K562 (cell line): ENCODE results near the gene KCNJ4. TPM values are rescaled to one million over a fixed set of nuclear protein-coding genes. Genes with fewer than 3 reads are reported as not detected.

Experiments
- ATAC-seq: fragments of 200-7000 bp; cut with Tn5 transposase; 3 replicates; pipeline ENCODE4 v1.9.1; 2020; ENCODE audit warnings: moderate library complexity
- BruUV-seq: library from RNA; stranded (reverse); fragments of 400-500 nt; replicated peaks from 2 replicates; lab custom pipeline; 2021; lab: Mats Ljungman, UMichigan
- CTCF ChIA-PET: fragments of 300-600 bp; formaldehyde crosslinking; extraction: SDS; loops from one replicate; lab custom pipeline; 2021; ENCODE audit warnings: low intra/inter-chr PET ratio; lab: Yijun Ruan, JAX
- POLR2A ChIA-PET: fragments of 300-600, 350-650 bp; sonication (Branson Sonifier 250); formaldehyde crosslinking; extraction: SDS; loops from one replicate; lab custom pipeline; 2021; ENCODE audit warnings: antibody characterized with exemption, inconsistent platforms; lab: Yijun Ruan, JAX
- DNase-seq, 4 experiments: peaks; one replicate each; pipeline versions ENCODE4 v3.0.0 to v3.0.0-alpha.2; 2011 to 2018; ENCODE audit warnings: low spot score in 3 of 4, mixed read lengths in 3 of 4; ENCODE audit errors: extremely low read depth in 1 of 4
- FAIRE-seq: peaks from 2 replicates; lab custom pipeline; 2011; peaks lifted over from hg19 to GRCh38; lab: Jason Lieb, UNC
- H2AFZ ChIP-seq: 2 replicates; pipeline ENCODE4 v1.6.0; 2011; ENCODE audit warnings: low read depth, low read length, control low read depth, inconsistent platforms
- H3K27ac ChIP-seq: fragments of 200-600 bp; 3 replicates; pipeline ENCODE4 v1.8.0; 2011; ENCODE audit warnings: low read depth, mild to moderate bottlenecking, control low read depth, inconsistent platforms, low read length, moderate library complexity, mixed read lengths; ENCODE audit errors: extremely low read depth
- H3K27me3 ChIP-seq, 2 experiments: fragments of 300-600 bp in 1 of 2; 2 replicates in 1 of 2; 3 replicates in 1 of 2; pipeline versions ENCODE4 v1.6.0 to v1.8.0; 2011; ENCODE audit warnings: inconsistent platforms in 2 of 2, low read length in 2 of 2, mild to moderate bottlenecking in 1 of 2, mixed read lengths in 1 of 2, moderate library complexity in 1 of 2; ENCODE audit not compliant: control insufficient read depth in 2 of 2, insufficient read depth in 2 of 2
- H3K36me3 ChIP-seq: fragments of 300-600 bp; 3 replicates; pipeline ENCODE4 v1.8.0; 2011; ENCODE audit warnings: mild to moderate bottlenecking, low read length, inconsistent platforms; ENCODE audit not compliant: control insufficient read depth, insufficient read depth
- H3K4me1 ChIP-seq, 2 experiments: fragments of 200-600 bp in 1 of 2; replicated peaks in 1 of 2; 2 replicates in 1 of 2; 3 replicates in 1 of 2; pipeline versions ENCODE4 v1.5.1 to v1.8.0; 2011; ENCODE audit warnings: inconsistent platforms in 2 of 2, low read length in 2 of 2, mild to moderate bottlenecking in 1 of 2, mixed read lengths in 1 of 2, moderate library complexity in 1 of 2; ENCODE audit not compliant: control insufficient read depth in 2 of 2, insufficient read depth in 2 of 2
- H3K4me2 ChIP-seq: 2 replicates; pipeline ENCODE4 v1.6.1; 2011; ENCODE audit warnings: low read length, control low read depth, inconsistent platforms, mixed read lengths; ENCODE audit not compliant: insufficient read depth
- H3K4me3 ChIP-seq: fragments of 200-600 bp; sonication (generic), shearing (Covaris generic); 2 replicates; pipeline ENCODE4 v1.5.1; 2016; ENCODE audit warnings: control low read depth, inconsistent platforms
- H3K79me2 ChIP-seq: fragments of 200-600 bp; 3 replicates; pipeline ENCODE4 v1.8.0; 2011; ENCODE audit warnings: low read length, inconsistent platforms; ENCODE audit not compliant: control insufficient read depth, insufficient read depth
- H3K9ac ChIP-seq, 2 experiments: 2 replicates each; pipeline versions ENCODE4 v1.6.0 to v1.6.1; 2011; ENCODE audit warnings: low read depth in 2 of 2, low read length in 2 of 2, control low read depth in 1 of 2, inconsistent platforms in 1 of 2, mild to moderate bottlenecking in 1 of 2, mixed read lengths in 1 of 2; ENCODE audit not compliant: insufficient read depth in 1 of 2
- H3K9me1 ChIP-seq: one replicate; pipeline ENCODE4 v1.6.0; 2011; ENCODE audit warnings: inconsistent platforms, mild to moderate bottlenecking, low read length, moderate library complexity; ENCODE audit not compliant: control insufficient read depth, insufficient read depth
- H3K9me3 ChIP-seq: replicated peaks from 2 replicates; pipeline ENCODE4 v1.5.1; 2011; ENCODE audit warnings: low read depth, low read length, inconsistent platforms; ENCODE audit not compliant: control insufficient read depth, insufficient read depth
- H4K20me1 ChIP-seq: replicated peaks from 2 replicates; pipeline ENCODE4 v1.6.1; 2011; ENCODE audit warnings: low read length, inconsistent platforms, mixed read lengths; ENCODE audit not compliant: control insufficient read depth, insufficient read depth
- CBFA2T3 ChIP-seq: fragments of 450-650 bp; IDR thresholded peaks from 2 replicates; pipeline ENCODE4 v1.6.1; 2017
- ETV5 ChIP-seq: sonication (generic); formaldehyde crosslinking; IDR thresholded peaks from 2 replicates; pipeline ENCODE4 v1.4.0; 2020; ENCODE audit warnings: low read depth, mild to moderate bottlenecking, missing genetic modification reagents
- HMG20A ChIP-seq: fragments of 450-650 bp; formaldehyde crosslinking; conservative IDR thresholded peaks from 2 replicates; pipeline ENCODE4 v1.4.0; 2020; ENCODE audit warnings: mild to moderate bottlenecking, mixed read lengths
- PHF20 ChIP-seq: fragments of 450-650 bp; IDR thresholded peaks from 2 replicates; pipeline ENCODE4 v1.6.1; 2018; ENCODE audit not compliant: partially characterized antibody
- PRPF4 ChIP-seq: fragments of 200-400 bp; formaldehyde crosslinking; IDR thresholded peaks from one replicate; pipeline ENCODE4 v1.6.1; 2017; ENCODE audit warnings: low read length, low read depth, mild to moderate bottlenecking; ENCODE audit not compliant: insufficient read depth, poor library complexity, severe bottlenecking
- RBFOX2 ChIP-seq: fragments of 200-400 bp; formaldehyde crosslinking; IDR thresholded peaks from 2 replicates; pipeline ENCODE4 v1.6.1; 2017; ENCODE audit warnings: low read depth, mild to moderate bottlenecking, low read length, moderate library complexity
- RBM17 ChIP-seq: fragments of 200-400 bp; formaldehyde crosslinking; IDR thresholded peaks from 2 replicates; pipeline ENCODE4 v1.6.1; 2017; ENCODE audit warnings: low read depth, mild to moderate bottlenecking, low read length, borderline replicate concordance
- RHOXF2B ChIP-seq: fragments of 250-450 bp; sonication (Bioruptor Pico); conservative IDR thresholded peaks from 2 replicates; pipeline ENCODE4 v1.5.1; 2021
- SUPT5H ChIP-seq: fragments of 450-650 bp; IDR thresholded peaks from 2 replicates; pipeline ENCODE4 v1.6.1; 2016
- TAL1 ChIP-seq: fragments of 450-650 bp; IDR thresholded peaks from 2 replicates; pipeline ENCODE4 v1.6.1; 2016; ENCODE audit warnings: mild to moderate bottlenecking
- WGBS: fragments of 100-300 bp; shearing (Covaris generic); methylation state at CpG from one replicate; pipeline ENCODE4 v1.1.6; 2016; ENCODE audit warnings: low coverage, mixed read lengths; ENCODE audit not compliant: insufficient coverage; ENCODE audit errors: missing lambda C conversion rate; 5-methylcytosine and 5-hydroxymethylcytosine counted together
- in situ Hi-C: fragments of 300-500 bp; cut with MboI; formaldehyde crosslinking; loops from 4 replicates; pipeline ENCODE4 v1.15.0; 2018; ENCODE audit warnings: inconsistent platforms, mixed read lengths
- intact Hi-C: fragments of 100-400 bp; cut with micrococcal nuclease; formaldehyde crosslinking; loops from 2 replicates; pipeline ENCODE4 v1.14.2; 2022
- polyA plus RNA-seq, 8 experiments: library from polyadenylated mRNA; depleted of rRNA in 4 of 8; stranded (reverse) in 5 of 8; unstranded in 3 of 8; fragments of >200 nt; fragmentation: Nextera tagmentation in 2 of 8; fragmentation: Illumina TruSeq in 1 of 8; extraction: Ambion mirVana in 2 of 8; extraction: Trizol in 1 of 8; gene quantifications; 2 replicates each; pipeline versions ENCODE4 v1.2.1 to v1.2.3, GENCODE V29; 2011 to 2014; ENCODE audit warnings: inconsistent platforms in 1 of 8, missing spikeins in 1 of 8
- total RNA-seq, 7 experiments: library from RNA; depleted of rRNA in 6 of 7; stranded (reverse); fragments of >200 nt in 6 of 7; fragmentation: Illumina TruSeq in 2 of 7; extraction: Trizol in 2 of 7; gene quantifications; 2 replicates each; pipeline versions ENCODE4 v1.2.1 to v1.2.3, GENCODE V29; 2011 to 2021; ENCODE audit warnings: low replicate concordance in 1 of 7
- TF ChIP-seq, protein P1 (sequence below): fragments of 200-800 bp; sonication (Bioruptor generic); IDR thresholded peaks from 2 replicates; pipeline ENCODE4 v1.6.1; 2017; ENCODE audit warnings: missing genetic modification characterization, missing compliant biosample characterization
- TF ChIP-seq, protein P2 (sequence below): fragments of 450-650 bp; formaldehyde crosslinking; IDR thresholded peaks from 2 replicates; pipeline ENCODE4 v1.4.0; 2022; ENCODE audit warnings: missing genetic modification characterization
- TF ChIP-seq, protein P3 (sequence below): fragments of 450-650 bp; formaldehyde crosslinking; conservative IDR thresholded peaks from 2 replicates; pipeline ENCODE4 v1.4.0; 2022; ENCODE audit warnings: mild to moderate bottlenecking, missing genetic modification characterization

KCNJ4 gene
- total and polyA plus RNA-seq, 9 of the 15 experiments (the other 6 are each of a cell fraction or from before 2014, with no cell fraction given): 0.07 to 0.55 (median 0.09) TPM; not detected in 4

DNA sequence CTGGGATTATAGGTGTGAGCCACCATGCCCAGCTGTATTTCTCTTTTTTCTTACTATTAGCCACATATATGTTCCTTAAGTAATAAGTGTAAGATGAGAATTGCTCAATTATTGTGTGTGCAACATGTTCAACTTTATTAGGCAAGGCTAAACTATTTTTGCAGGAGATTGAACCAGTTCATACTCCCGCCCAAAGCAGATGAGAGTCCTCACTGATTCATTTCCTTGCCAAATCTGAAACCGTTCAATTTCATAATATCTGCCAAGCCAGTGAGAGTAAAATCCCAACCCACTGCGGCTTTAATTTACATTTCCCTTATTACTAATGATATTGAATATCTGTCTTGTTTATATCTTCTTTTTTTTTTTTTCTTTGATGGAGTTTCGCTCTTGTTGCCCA is 48.4 kb downstream of the KCNJ4 start:
- DNase-seq: no peak
- TF ChIP-seq, protein P1, sequence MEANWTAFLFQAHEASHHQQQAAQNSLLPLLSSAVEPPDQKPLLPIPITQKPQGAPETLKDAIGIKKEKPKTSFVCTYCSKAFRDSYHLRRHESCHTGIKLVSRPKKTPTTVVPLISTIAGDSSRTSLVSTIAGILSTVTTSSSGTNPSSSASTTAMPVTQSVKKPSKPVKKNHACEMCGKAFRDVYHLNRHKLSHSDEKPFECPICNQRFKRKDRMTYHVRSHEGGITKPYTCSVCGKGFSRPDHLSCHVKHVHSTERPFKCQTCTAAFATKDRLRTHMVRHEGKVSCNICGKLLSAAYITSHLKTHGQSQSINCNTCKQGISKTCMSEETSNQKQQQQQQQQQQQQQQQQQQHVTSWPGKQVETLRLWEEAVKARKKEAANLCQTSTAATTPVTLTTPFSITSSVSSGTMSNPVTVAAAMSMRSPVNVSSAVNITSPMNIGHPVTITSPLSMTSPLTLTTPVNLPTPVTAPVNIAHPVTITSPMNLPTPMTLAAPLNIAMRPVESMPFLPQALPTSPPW (CRISPR knock-in tag): no peak
- intact Hi-C loops: no loop called here
- Histone ChIP-seq H3K4me2 (no peak overlapping the region), H3K4me1 (peaks cover 0 to 5% of the 10 kb centered on the region in 2 experiments; a peak in 2 of 5 replicates), H3K9me1 (no peaks in the 10 kb centered on the region), H3K27ac (no peak overlapping the region), H3K36me3 (no peaks in the 10 kb centered on the region), H3K27me3 (no peaks in the 10 kb centered on the region), H3K79me2 (no peaks in the 10 kb centered on the region), H3K9me3 (no peaks in the 10 kb centered on the region), H3K9ac (no peak overlapping the region), H3K4me3 (no peak overlapping the region), H2AFZ (no peak overlapping the region), H4K20me1 (no peaks in the 10 kb centered on the region)
- no TSS peak for BruUV-seq
- POLR2A ChIA-PET: no interaction called here
- CTCF ChIA-PET: interaction anchor here (0.6 kb wide), 1 partner anchor 46 kb away, joined by 4 read pairs; no protein-coding TSS in a partner anchor
- ATAC-seq: no peak
- in situ Hi-C loops: no loop called here
- FAIRE-seq: no peak
- WGBS: 46% methylated on average over 3 of the region's 4 CpGs

DNA sequence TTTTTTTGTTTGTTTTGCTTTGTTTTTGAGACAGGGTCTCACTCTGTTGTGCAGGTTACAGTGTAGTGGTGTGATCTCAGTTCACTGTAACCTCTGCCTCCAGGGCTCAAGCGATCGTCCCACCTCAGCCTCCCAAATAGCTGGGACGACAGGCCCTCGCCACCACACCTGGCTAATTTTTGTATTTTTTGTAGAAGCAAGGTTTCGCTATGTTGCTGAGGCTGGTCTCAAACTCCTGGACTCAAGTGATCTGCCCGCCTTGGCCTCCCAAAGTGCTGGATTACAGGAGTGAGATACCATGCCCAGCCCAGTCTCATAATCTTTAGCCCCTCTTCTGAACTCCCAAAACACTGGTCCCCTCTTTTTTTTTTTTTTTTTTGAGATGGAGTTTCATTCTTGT is 50.6 kb downstream of the KCNJ4 start:
- no peaks in the 10 kb centered on the region for H3K79me2 ChIP-seq
- CTCF ChIA-PET: no interaction called here
- intact Hi-C loops: no loop called here
- H3K36me3 ChIP-seq: no peaks in the 10 kb centered on the region
- POLR2A ChIA-PET: no interaction called here
- BruUV-seq: no TSS peak
- no peak overlapping the region for H3K27ac ChIP-seq
- H2AFZ ChIP-seq: no peak overlapping the region
- 97% methylated on average over 5 of the region's 6 CpGs for WGBS
- H3K4me2 ChIP-seq: no peak overlapping the region
- no peak for DNase-seq
- no peak overlapping the region for H3K9ac ChIP-seq
- H4K20me1 ChIP-seq: no peaks in the 10 kb centered on the region
- no peak overlapping the region for H3K4me3 ChIP-seq
- H3K9me3 ChIP-seq: no peaks in the 10 kb centered on the region
- peaks cover 0 to 9% of the 10 kb centered on the region in 2 experiments; a peak in 3 of 5 replicates for H3K4me1 ChIP-seq
- no peaks in the 10 kb centered on the region for H3K27me3 ChIP-seq
- H3K9me1 ChIP-seq: no peaks in the 10 kb centered on the region
- FAIRE-seq: no peak
- ATAC-seq: no peak
- in situ Hi-C loops: no loop called here
- TF ChIP-seq TAL1: no peak
- TF ChIP-seq PRPF4: no peak
- TF ChIP-seq CBFA2T3: no peak
- TF ChIP-seq PHF20: no peak
- TF ChIP-seq RBM17: no peak
- TF ChIP-seq, protein P2, sequence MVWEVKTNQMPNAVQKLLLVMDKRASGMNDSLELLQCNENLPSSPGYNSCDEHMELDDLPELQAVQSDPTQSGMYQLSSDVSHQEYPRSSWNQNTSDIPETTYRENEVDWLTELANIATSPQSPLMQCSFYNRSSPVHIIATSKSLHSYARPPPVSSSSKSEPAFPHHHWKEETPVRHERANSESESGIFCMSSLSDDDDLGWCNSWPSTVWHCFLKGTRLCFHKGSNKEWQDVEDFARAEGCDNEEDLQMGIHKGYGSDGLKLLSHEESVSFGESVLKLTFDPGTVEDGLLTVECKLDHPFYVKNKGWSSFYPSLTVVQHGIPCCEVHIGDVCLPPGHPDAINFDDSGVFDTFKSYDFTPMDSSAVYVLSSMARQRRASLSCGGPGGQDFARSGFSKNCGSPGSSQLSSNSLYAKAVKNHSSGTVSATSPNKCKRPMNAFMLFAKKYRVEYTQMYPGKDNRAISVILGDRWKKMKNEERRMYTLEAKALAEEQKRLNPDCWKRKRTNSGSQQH: no peak
- TF ChIP-seq ETV5 (CRISPR knock-in tag): no peak
- TF ChIP-seq RBFOX2: no peak
- TF ChIP-seq RHOXF2B (CRISPR knock-in tag): no peak
- no peak for TF ChIP-seq HMG20A (CRISPR knock-in tag)
- no peak for TF ChIP-seq SUPT5H
- TF ChIP-seq, protein P3, sequence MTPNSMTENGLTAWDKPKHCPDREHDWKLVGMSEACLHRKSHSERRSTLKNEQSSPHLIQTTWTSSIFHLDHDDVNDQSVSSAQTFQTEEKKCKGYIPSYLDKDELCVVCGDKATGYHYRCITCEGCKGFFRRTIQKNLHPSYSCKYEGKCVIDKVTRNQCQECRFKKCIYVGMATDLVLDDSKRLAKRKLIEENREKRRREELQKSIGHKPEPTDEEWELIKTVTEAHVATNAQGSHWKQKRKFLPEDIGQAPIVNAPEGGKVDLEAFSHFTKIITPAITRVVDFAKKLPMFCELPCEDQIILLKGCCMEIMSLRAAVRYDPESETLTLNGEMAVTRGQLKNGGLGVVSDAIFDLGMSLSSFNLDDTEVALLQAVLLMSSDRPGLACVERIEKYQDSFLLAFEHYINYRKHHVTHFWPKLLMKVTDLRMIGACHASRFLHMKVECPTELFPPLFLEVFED (CRISPR knock-in tag): no peak
